Activated CD8-positive, alpha-beta T cell treated with anti-CD3 and anti-CD28 coated beads for 36 hours (primary cell): ENCODE data around the gene TMEM131. TPM values are rescaled to one million over a fixed set of nuclear protein-coding genes. Genes with fewer than 3 reads are reported as not detected.

Experiments
- ATAC-seq: fragments of 200-7000 bp; cut with Tn5 transposase; one replicate; pipeline ENCODE4 v1.10.0; 2021; ENCODE audit warnings: mild to moderate bottlenecking, moderate library complexity
- CTCF ChIA-PET: fragments of 350-600 bp; sonication (Branson Sonifier 250); formaldehyde crosslinking; loops from one replicate; lab custom pipeline; 2021; ENCODE audit warnings: antibody characterized with exemption; lab: Charles Lee
- POLR2A ChIA-PET: fragments of 350-600 bp; sonication (Branson Sonifier 250); formaldehyde crosslinking; loops from one replicate; lab custom pipeline; 2021; ENCODE audit warnings: antibody characterized with exemption; lab: Charles Lee
- DNase-seq: peaks from one replicate; pipeline ENCODE4 v3.0.0-alpha.2; 2020
- H3K27ac Mint-ChIP-seq: one replicate; pipeline ENCODE4 v1.8.0; 2021; ENCODE audit warnings: mild to moderate bottlenecking, mixed read lengths
- H3K27me3 Mint-ChIP-seq: one replicate; pipeline ENCODE4 v1.8.0; 2021; ENCODE audit warnings: mixed read lengths
- H3K36me3 Mint-ChIP-seq: one replicate; pipeline ENCODE4 v1.8.0; 2021; ENCODE audit warnings: low read depth, mixed read lengths
- H3K4me1 Mint-ChIP-seq: one replicate; pipeline ENCODE4 v1.8.0; 2021; ENCODE audit warnings: low read depth, mixed read lengths
- H3K4me3 Mint-ChIP-seq: one replicate; pipeline ENCODE4 v1.8.0; 2021; ENCODE audit warnings: mild to moderate bottlenecking, moderate library complexity, mixed read lengths
- H3K9me3 Mint-ChIP-seq: one replicate; pipeline ENCODE4 v1.8.0; 2021; ENCODE audit warnings: mixed read lengths
- intact Hi-C: fragments of 100-400 bp; cut with micrococcal nuclease; formaldehyde crosslinking; loops from one replicate; pipeline ENCODE4 v1.10.0; 2022
- total RNA-seq, 2 experiments: library from RNA; stranded (reverse); gene quantifications; one replicate each; pipeline ENCODE4 v1.2.3, GENCODE V29; 2021
- TF ChIP-seq, protein P1 (sequence below): fragments of 200-600 bp; IDR thresholded peaks from one replicate; pipeline ENCODE4 v1.8.0; 2022; ENCODE audit warnings: antibody characterized with exemption, mild to moderate bottlenecking

The TMEM131 gene
- total RNA-seq, 2 experiments from 2014 or later: 24.2 to 27.4 TPM

DNA sequence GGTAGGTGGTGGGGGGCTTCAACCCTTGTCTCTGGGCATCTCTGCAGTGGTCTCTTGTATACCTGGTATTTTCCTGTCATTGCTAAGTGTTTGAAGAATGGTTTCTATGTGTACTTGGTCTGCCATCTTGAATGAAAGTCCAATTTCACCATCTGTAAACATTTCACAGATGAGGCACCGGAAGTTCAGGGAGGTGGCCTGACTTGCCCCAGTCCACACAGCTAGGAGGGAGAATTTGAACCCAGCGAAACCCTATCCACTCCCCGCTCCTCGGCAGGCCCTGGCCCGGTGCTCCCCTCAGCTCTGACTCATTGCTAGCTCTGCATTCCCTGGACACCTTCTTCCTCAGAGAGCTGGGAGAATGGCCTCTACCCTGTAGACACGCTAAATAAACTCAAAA lies 251.8 kb downstream of the TMEM131 start:
- Mint-ChIP-seq H3K9me3 (no peaks in the 10 kb centered on the region), H3K4me1 (peaks cover 78% of the 10 kb centered on the region), H3K4me3 (no peak overlapping the region), H3K27me3 (no peaks in the 10 kb centered on the region), H3K27ac (peak overlapping the region; percentile 8), H3K36me3 (peaks cover 45% of the 10 kb centered on the region)
- ATAC-seq: no peak
- intact Hi-C loops: no loop called here
- ChIA-PET POLR2A (interaction anchor here (0.7 to 6.2 kb wide), 4 partner anchors 10 to 948 kb away, joined by 3 to 51 read pairs (median 9); partner anchors contain the start of gene ZAP70), CTCF (interaction anchor here (6.8 to 10.0 kb wide), 3 partner anchors 17 to 44 kb away, joined by 73 to 167 read pairs (median 143); partner anchors contain the start of gene ZAP70)
- no peak for DNase-seq
- TF ChIP-seq, protein P1, sequence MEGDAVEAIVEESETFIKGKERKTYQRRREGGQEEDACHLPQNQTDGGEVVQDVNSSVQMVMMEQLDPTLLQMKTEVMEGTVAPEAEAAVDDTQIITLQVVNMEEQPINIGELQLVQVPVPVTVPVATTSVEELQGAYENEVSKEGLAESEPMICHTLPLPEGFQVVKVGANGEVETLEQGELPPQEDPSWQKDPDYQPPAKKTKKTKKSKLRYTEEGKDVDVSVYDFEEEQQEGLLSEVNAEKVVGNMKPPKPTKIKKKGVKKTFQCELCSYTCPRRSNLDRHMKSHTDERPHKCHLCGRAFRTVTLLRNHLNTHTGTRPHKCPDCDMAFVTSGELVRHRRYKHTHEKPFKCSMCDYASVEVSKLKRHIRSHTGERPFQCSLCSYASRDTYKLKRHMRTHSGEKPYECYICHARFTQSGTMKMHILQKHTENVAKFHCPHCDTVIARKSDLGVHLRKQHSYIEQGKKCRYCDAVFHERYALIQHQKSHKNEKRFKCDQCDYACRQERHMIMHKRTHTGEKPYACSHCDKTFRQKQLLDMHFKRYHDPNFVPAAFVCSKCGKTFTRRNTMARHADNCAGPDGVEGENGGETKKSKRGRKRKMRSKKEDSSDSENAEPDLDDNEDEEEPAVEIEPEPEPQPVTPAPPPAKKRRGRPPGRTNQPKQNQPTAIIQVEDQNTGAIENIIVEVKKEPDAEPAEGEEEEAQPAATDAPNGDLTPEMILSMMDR: no peak

DNA sequence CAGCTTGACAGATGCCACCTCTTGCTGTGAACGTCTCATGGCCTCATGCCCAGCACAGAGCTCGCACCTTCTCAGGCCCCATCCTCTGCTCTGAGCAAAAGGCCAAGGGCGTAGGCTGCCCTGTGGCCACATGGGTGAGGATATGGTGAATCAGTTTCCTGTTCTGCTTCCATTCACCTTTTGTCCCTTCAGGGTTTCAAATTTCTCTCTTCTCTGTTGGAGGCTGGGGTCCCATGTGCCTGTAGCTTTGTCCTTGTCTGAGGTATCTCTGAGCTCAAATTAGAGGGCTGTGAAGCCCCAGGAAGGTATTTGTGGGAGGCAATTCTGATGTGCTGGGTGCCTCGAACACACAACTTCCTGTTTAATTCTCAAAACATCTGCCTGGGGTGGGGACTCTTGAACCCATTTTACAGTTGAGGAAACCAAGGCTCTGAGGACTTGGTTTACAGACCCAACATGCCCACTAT lies 253.3 kb downstream of the TMEM131 start:
- H3K4me3 Mint-ChIP-seq: no peak overlapping the region
- intact Hi-C loops: no loop called here
- CTCF ChIA-PET: interaction anchor here (0.9 to 10.0 kb wide), 5 partner anchors 16 to 152 kb away, joined by 4 to 167 read pairs (median 73); partner anchors contain the start of genes ACTR1B and ZAP70
- no peaks in the 10 kb centered on the region for H3K27me3 Mint-ChIP-seq
- peaks cover 59% of the 10 kb centered on the region for H3K36me3 Mint-ChIP-seq
- TF ChIP-seq, protein P1: no peak
- POLR2A ChIA-PET: interaction anchor here (1.1 to 6.2 kb wide), 6 partner anchors 14 to 96 kb away, joined by 3 to 61 read pairs (median 19); partner anchors contain the start of gene ZAP70
- DNase-seq (peak; percentile 76), ATAC-seq (peak; percentile 72)
- peak overlapping the region; percentile 87 for H3K27ac Mint-ChIP-seq
- peaks cover 68% of the 10 kb centered on the region for H3K4me1 Mint-ChIP-seq
- no peaks in the 10 kb centered on the region for H3K9me3 Mint-ChIP-seq

DNA sequence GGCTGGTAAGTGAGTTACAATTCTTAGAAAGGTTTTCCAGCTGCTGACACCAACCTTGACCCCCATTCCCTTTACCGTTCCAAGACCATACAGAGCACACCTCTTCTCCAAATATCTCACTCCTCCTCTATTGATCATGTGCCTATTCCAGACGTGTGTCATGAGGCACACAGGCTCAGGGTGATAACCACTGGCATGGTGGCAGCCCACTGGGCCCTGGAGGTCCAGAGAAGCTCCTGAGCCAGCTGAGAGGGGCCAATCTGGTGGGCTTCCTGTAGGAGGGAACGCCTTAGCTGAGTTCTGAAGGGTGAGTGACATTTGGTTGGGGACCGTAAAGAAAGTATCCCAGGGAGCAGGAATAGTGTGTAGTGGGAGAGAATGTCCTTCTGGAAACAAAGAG lies 254.1 kb downstream of the TMEM131 start:
- Mint-ChIP-seq H3K27ac (peak overlapping the region; percentile 87), H3K27me3 (no peaks in the 10 kb centered on the region), H3K36me3 (peaks cover 64% of the 10 kb centered on the region), H3K9me3 (no peaks in the 10 kb centered on the region), H3K4me1 (peaks cover 61% of the 10 kb centered on the region), H3K4me3 (no peak overlapping the region)
- ChIA-PET CTCF (interaction anchor here (1.1 to 10.0 kb wide), 10 partner anchors 14 to 643 kb away, joined by 3 to 167 read pairs (median 8); partner anchors contain the start of gene ZAP70), POLR2A (interaction anchor here (0.7 to 6.2 kb wide), 6 partner anchors 13 to 95 kb away, joined by 3 to 61 read pairs (median 19); partner anchors contain the start of gene ZAP70)
- DNase-seq (no peak), ATAC-seq (no peak)
- intact Hi-C loops: no loop called here
- TF ChIP-seq, protein P1: no peak

DNA sequence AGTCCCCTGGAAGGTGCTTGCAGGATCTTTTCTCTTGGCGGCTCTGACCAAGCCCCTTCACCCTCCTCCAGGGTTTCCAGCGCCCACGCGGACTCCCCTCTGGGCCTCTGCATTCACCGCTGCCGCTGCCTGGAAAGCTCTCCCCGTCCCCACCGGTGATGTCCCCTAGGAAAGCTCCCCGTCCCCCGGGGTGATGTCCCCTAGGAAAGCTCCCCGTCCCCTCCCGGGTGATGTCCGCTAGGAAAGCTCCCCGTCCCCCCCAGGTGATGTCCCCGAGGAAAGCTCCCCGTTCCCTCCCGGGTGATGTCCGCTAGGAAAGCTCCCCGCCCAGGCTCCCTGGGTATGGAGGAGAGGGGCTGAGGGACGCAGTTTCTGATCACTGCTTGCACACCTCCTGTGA lies 254.5 kb downstream of the TMEM131 start:
- ChIA-PET CTCF (interaction anchor here (1.0 to 10.0 kb wide), 12 partner anchors 10 to 643 kb away, joined by 3 to 167 read pairs (median 8); partner anchors contain the start of gene ZAP70), POLR2A (interaction anchor here (0.7 to 6.2 kb wide), 8 partner anchors 13 to 95 kb away, joined by 3 to 61 read pairs (median 6); partner anchors contain the start of gene ZAP70)
- intact Hi-C loops: no loop called here
- Mint-ChIP-seq H3K4me3 (no peak overlapping the region), H3K36me3 (peaks cover 66% of the 10 kb centered on the region), H3K27ac (peak overlapping the region; percentile 87), H3K27me3 (no peaks in the 10 kb centered on the region), H3K4me1 (peaks cover 56% of the 10 kb centered on the region), H3K9me3 (no peaks in the 10 kb centered on the region)
- ATAC-seq (no peak), DNase-seq (no peak)
- TF ChIP-seq, protein P1: no peak
